C4-2B (cell line): ENCODE results near the gene CITED4.

ENCODE experiments used
- CTCF ChIP-seq: fragments of 450-650 bp; conservative IDR thresholded peaks from 2 replicates; pipeline ENCODE4 v1.5.1; 2017; ENCODE audit warnings: mild to moderate bottlenecking
- ZFX ChIP-seq: fragments of 450-650 bp; IDR thresholded peaks from 2 replicates; pipeline ENCODE4 v1.6.1; 2017

GRCh38 chr1:40842691-40843090 is 19.5 kb downstream of the CITED4 start:
- TF ChIP-seq CTCF: no peak
- no peak for TF ChIP-seq ZFX
